ENCODE measurements around the gene SVOP.
"Not testable (repeated sequence)": the region's sequence is repeated elsewhere in the genome, so short reads cannot be mapped to it uniquely, and the experiment has no call there.

DNA sequence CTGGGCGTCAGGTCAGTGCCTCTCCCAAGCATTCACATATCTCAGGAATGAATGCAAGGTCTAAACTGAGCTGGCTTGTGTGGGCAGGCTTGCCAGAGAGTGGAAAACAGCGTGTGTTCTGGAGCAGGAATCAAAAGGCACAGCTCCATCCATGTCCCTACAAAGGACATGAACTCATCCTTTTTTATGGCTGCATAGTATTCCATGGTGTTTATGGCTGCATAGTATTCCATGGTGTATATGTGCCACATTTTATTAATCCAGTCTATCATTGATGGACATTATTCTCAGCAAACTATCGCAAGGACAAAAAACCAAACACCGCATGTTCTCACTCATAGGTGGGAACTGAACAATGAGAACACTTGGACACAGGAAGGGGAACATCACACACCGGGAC lies 30.8 kb downstream of the SVOP start:
- TF ChIP-seq, protein P1, sequence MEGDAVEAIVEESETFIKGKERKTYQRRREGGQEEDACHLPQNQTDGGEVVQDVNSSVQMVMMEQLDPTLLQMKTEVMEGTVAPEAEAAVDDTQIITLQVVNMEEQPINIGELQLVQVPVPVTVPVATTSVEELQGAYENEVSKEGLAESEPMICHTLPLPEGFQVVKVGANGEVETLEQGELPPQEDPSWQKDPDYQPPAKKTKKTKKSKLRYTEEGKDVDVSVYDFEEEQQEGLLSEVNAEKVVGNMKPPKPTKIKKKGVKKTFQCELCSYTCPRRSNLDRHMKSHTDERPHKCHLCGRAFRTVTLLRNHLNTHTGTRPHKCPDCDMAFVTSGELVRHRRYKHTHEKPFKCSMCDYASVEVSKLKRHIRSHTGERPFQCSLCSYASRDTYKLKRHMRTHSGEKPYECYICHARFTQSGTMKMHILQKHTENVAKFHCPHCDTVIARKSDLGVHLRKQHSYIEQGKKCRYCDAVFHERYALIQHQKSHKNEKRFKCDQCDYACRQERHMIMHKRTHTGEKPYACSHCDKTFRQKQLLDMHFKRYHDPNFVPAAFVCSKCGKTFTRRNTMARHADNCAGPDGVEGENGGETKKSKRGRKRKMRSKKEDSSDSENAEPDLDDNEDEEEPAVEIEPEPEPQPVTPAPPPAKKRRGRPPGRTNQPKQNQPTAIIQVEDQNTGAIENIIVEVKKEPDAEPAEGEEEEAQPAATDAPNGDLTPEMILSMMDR (conservative IDR thresholded peaks at IDR 0.05 in 1 of 2, IDR thresholded peaks at IDR 0.05 in 1 of 2; ENCODE audit: extremely low read depth in 1 of 2, insufficient read depth in 1 of 2, low read depth in 1 of 2, low read length in 2 of 2) = not testable (repeated sequence)
- TF ChIP-seq EZH2 (IDR thresholded peaks at IDR 0.05; ENCODE audit: borderline replicate concordance, low read length) = not testable (repeated sequence)

All from mammary epithelial cell (primary cell).